KG1 (cell line): Measurements from ENCODE around the gene AKAP13.
"Not testable (repeated sequence)": the region's sequence is repeated elsewhere in the genome, so short reads cannot be mapped to it uniquely, and the experiment has no call there.

Source experiments
- DNase-seq: peaks from one replicate; lab custom pipeline; 2025; lab: John Stamatoyannopoulos, UW

The AKAP13 gene

DNA sequence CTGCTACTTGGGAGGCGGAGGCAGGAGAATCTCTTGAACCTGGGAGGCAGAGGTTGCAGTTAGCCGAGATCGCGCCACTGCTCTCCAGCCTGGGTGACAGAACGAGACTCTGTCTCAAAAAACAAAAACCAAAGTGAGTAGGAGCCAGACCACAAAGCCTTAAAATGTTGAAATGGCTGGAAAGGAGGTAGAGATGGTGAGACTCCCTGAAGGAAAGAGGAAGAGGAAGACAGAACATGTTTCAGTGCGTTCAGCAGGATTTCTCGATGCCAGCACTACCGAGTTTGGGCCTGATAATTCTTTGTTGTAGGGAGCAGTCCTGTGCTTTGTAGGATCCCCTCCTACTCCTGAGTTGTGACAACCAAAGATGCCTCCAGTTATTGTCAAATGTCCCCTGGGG lies 189.9 kb downstream of the AKAP13 start:
- DNase-seq: no peak

DNA sequence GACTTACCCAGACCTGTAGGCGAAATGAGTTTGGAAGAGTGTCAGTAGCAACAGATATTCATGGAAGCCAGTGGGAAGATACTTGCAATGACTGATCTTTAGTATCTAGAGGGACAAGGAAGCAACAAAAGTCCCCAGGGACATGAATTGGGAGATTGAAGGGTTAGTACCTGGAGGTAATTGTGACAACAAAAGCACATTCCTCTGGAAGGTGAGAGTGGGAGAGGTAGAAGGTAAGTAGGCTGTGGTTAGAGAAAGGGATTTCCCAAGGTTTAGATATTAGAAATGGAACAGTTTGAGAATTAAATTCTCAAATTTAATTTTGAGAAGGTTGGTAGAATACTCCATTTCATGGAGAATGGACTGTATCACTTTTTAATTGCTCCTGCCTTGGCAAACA lies 191.4 kb downstream of the AKAP13 start:
- no peak for DNase-seq

DNA sequence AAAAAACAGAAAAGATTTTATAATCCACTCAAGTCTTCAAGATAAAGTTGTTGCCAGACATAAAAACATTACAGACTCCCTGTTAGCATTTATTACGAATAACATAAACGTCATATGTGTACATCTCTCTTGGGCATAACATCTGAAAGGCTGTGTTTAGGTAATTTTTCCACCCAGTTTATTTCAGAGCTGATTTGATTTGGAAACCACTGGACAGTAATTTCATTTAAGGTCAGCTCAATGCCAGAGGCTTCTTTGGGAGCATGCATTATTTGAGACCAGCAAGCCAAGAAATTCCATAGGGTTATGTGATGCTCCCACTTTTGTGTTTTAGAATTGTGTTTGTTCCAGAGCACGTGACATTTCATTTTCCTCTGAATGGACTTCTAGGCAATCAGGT lies 196.0 kb downstream of the AKAP13 start:
- DNase-seq: no peak

GRCh38 chr15:85578941-85579701 lies 198.7 kb downstream of the AKAP13 start:
- DNase-seq: no peak

- no peak for DNase-seq
Observed at GRCh38 chr15:85579957-85580694, 199.7 kb downstream of the AKAP13 start.

GRCh38 chr15:85580879-85581278 lies 200.5 kb downstream of the AKAP13 start:
- DNase-seq: no peak

- no peak for DNase-seq
Observed at GRCh38 chr15:85581495-85581894, 201.1 kb downstream of the AKAP13 start.

DNA sequence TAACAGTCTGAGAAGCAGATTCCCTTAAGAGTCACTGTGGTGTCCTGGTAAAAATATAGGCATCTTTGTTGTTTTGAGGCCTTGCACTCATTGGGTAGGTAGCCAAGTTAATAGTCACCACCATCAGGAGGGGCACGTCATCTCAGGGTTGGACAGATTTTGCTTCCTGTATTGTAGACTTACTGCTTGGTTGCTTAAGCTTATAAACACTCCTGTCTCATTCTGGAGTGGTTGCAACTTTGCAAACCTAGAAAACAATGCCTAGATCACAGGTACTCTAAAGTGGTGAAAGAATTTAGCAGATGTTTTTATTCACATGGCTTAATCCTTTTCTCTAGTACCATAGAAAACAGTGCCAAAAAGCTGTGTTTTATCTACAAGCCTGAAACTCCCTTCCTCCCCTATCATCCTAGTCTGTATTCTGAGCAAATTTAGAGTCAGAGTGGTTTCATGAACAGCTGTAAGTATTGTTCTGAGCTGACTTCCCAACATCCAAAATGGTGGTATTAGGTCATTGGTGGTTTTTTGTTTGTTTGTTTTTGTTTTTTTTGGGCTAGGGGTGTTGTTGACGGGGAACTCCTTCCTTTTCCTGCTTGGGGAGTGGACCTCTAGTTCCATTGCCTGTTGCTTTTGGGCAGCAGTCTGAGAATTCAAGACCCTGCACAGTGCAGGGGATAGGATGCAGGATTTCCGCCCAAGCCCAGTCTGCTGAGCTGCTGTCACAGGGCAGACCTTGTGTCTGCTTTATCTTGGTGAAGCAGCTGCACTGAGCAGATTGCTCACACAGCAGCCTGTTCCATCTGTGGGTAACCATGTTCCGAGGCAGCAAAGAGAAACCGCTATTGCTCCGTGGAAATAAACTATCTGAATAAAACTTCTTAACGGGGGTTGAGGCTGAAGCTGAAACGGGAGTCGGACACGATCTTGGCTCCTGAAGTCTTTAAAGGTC lies 202.0 kb downstream of the AKAP13 start:
- DNase-seq: peak; percentile 69

GRCh38 chr15:85583442-85583841 lies 203.0 kb downstream of the AKAP13 start:
- DNase-seq: no peak

DNA sequence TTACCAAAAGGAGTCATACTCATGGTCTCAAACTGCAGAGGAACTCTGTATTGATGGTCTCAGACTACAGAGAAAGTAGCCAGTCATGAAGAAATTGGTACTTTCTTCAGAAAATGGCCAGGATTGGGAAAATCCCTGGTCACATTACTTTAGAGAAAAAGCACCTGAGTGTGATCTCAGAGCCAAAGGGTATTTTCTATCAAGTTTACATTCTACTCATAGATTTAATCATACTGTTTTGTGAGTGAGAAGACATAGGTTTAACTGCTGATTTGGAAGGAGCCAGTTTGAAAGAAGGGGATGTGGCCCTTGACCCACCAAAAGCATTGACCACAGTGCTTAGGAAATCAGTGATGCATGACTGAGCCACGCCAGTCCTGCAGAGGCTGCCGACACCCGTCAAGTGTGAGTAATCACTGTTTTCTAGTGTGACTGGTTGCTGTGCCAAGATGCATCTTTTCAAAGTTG lies 203.6 kb downstream of the AKAP13 start:
- no peak for DNase-seq

GRCh38 chr15:85584872-85585271 lies 204.5 kb downstream of the AKAP13 start:
- no peak for DNase-seq

GRCh38 chr15:85586196-85586595 lies 205.8 kb downstream of the AKAP13 start:
- not testable (repeated sequence) for DNase-seq

GRCh38 chr15:85587707-85588411 lies 207.5 kb downstream of the AKAP13 start:
- DNase-seq: no peak

DNA sequence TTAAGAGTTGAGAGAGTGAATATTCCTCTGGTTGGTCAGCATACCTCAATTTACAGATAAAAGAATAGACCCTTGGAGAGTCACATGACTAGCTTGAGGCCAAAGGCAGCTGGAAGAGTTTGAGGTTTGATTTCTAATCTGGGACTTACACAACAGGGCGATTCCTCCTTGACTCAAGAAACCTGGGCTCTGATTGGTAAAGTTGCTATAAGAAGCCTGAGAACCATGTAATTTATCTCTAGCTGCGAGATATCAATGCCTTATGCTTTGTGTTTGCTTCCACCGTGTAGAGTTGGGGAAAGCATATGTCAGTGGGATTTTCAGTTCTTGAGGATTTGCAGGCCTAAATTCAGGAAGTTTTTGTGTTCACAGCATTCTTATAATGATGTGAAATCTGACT lies 208.3 kb downstream of the AKAP13 start:
- DNase-seq: no peak

- DNase-seq: no peak
Observed at GRCh38 chr15:85589851-85590250, 209.4 kb downstream of the AKAP13 start.

DNA sequence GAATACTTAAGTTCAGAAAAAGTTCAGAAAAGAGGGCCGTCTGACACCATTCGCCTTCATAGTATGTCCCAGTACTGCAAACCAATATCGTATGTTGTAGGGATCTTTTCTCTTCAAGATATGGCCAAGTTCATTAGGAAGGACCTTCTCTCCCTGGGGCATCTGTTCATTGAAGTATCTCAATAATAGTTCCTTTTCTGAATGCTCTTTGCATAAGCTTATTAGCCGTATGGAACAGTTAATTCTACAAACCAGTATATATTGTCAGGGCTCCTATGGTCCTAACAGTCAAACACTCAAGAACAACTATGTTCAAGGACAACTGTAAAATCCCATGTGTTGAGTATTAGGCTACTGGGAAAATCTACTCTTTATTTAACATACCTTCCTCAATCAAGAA lies 211.2 kb downstream of the AKAP13 start:
- no peak for DNase-seq

GRCh38 chr15:85592148-85592547 lies 211.7 kb downstream of the AKAP13 start:
- no peak for DNase-seq

DNA sequence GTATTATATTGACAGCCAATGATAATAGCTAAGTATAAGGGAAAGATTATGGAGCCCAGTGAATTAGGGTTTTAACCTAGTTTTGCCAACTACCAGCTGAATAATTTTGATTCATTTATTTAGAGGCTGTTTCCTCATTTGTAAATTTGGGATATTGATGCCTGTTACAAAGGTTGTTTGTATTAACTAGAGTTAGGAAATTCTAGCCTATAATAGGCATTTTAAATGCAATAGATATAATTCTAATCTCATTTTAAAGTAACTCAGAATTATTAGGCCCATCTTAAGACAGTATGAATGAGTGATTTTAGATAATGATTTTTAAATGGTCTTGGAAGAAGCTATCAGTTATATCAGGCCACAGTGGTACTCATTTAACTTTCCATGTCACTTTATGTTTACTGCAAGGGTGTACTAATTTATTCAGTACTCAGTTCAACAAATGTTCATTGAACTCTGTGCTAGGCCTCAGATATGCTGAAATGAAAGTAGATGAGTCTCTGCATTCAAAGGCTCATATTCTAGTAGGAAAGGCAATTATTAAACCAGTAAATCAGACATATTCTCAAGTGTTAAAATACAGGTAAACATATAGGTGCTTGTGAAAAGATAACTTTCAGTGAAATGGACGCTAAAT lies 213.5 kb downstream of the AKAP13 start:
- no peak for DNase-seq

DNA sequence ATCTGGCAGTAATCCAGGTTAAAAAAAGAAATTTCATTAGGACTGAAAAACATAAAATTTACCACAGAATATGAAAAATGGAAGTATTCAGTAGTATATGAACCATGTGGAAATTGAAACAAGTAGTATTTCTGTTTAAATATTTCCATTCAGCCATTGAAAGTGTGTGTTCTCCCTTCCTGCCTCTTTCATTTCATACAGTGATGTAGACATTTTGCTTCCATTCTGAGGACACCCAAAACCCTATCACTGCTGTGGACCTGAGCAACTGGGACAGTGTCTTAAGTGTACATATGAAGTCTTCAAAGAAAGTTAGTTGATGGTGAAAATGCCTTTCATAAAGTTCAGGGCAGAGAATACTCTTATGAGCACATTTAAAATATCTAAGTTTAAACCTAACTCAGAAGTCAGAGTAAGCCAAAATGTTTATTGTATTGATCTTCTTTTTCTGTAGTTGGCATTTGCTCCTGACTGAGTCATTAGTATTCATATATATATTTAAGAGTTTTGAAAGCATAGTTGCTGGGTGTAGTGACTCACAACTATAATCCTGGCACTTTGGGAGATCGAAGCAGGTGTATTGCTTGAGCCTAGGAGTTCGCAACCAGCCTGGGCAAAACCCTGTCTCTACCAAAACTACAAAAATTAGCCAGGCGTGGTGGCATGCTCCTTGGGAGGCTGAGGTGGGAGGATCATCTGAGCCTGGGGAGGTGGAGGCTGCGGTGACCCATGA lies 215.6 kb downstream of the AKAP13 start:
- no peak for DNase-seq

DNA sequence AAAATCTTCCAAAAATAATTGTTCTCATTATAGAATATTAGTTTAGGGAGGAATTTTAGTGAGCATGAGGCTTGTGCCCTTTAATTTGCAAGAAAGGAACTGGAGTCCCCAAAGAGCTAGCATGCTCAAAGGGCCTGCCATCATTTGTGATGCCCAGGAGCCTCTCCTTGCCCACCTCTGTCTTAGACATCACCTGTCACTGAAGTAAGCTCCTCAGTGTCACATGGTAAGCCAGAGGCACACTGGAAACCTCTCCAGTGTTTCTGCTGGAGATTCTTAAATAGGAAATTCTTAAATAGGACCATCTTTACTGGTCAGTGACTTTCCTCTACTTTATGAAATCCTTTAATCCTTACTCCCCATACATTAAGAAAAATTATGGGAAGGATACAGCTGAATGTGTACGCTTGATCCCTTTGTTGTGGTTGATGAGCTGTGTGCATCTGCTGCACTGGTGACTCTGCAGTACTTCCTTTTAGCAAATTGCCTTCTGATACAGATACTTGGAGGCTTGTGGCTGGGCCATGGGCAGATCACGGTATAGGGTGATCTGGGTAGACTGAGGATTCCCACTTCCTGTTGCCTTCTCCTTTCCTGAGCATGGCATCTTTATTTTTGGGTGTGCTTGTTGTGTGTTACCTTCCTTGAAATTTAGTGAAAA lies 216.9 kb downstream of the AKAP13 start:
- DNase-seq: no peak
